Activated CD4-positive, alpha-beta T cell treated with anti-CD3 and anti-CD28 coated beads, Interleukin-2, Interleukin-6, amounts not matched to agents 100 ng/mL and 50 ng/mL, durations not matched to agents 16 hours and 8 hours (primary cell): ENCODE results near the gene AKR1B1.
"Not testable (repeated sequence)": the region's sequence is repeated elsewhere in the genome, so short reads cannot be mapped to it uniquely, and the experiment has no call there.

ENCODE experiments used
- DNase-seq: peaks from one replicate; pipeline ENCODE4 v3.0.0-alpha.2; 2020

AKR1B1 gene

GRCh38 chr7:134458806-134459698 is at the start of gene AKR1B1:
AKR1B1 (minus strand) TSS chr7:134459100; CDS start chr7:134459062, 38 bp downstream.
- DNase-seq = peak; percentile 94

GRCh38 chr7:134505856-134506255 is 47.0 kb upstream of the AKR1B1 start:
- DNase-seq = no peak

- no peak for DNase-seq
These were observed 45.8 kb upstream of the AKR1B1 start for GRCh38 chr7:134504660-134505164.

GRCh38 chr7:134502463-134503371 is 43.8 kb upstream of the AKR1B1 start:
- DNase-seq = no peak

GRCh38 chr7:134500982-134501381 is 42.1 kb upstream of the AKR1B1 start:
- no peak for DNase-seq

- DNase-seq = no peak
These were observed 41.5 kb upstream of the AKR1B1 start for GRCh38 chr7:134500406-134500805.

GRCh38 chr7:134495546-134495945 is 36.6 kb upstream of the AKR1B1 start:
- no peak for DNase-seq

GRCh38 chr7:134493091-134493490 is 34.2 kb upstream of the AKR1B1 start:
- no peak for DNase-seq

- not testable (repeated sequence) for DNase-seq
These were observed 28.8 kb upstream of the AKR1B1 start for GRCh38 chr7:134487721-134488120.

GRCh38 chr7:134485203-134485602 is 26.3 kb upstream of the AKR1B1 start:
- DNase-seq = no peak

- DNase-seq = no peak
These were observed 24.4 kb upstream of the AKR1B1 start for GRCh38 chr7:134483296-134483695.

GRCh38 chr7:134482858-134483257 is 24.0 kb upstream of the AKR1B1 start:
- DNase-seq = no peak

- DNase-seq = no peak
These were observed 22.3 kb upstream of the AKR1B1 start for GRCh38 chr7:134481167-134481566.

- no peak for DNase-seq
These were observed 21.8 kb upstream of the AKR1B1 start for GRCh38 chr7:134480730-134481129.

- DNase-seq = no peak
These were observed 21.3 kb upstream of the AKR1B1 start for GRCh38 chr7:134480202-134480601.

GRCh38 chr7:134478707-134479106 is 19.8 kb upstream of the AKR1B1 start:
- DNase-seq = no peak

GRCh38 chr7:134477954-134478353 is 19.1 kb upstream of the AKR1B1 start:
- no peak for DNase-seq

GRCh38 chr7:134476044-134476443 is 17.1 kb upstream of the AKR1B1 start:
- no peak for DNase-seq

- DNase-seq = no peak
These were observed 15.9 kb upstream of the AKR1B1 start for GRCh38 chr7:134474828-134475227.

- no peak for DNase-seq
These were observed 15.0 kb upstream of the AKR1B1 start for GRCh38 chr7:134473861-134474291.

- no peak for DNase-seq
These were observed 13.8 kb upstream of the AKR1B1 start for GRCh38 chr7:134472572-134473244.

GRCh38 chr7:134470864-134471263 is 12.0 kb upstream of the AKR1B1 start:
- no peak for DNase-seq

- DNase-seq = no peak
These were observed 10.7 kb upstream of the AKR1B1 start for GRCh38 chr7:134469622-134470021.
